MM.1S (cell line): ENCODE measurements around the gene METTL22.

Experiments
- EZH2 ChIP-seq: fragments of 300-600 bp; sonication (generic); optimal IDR thresholded peaks from 2 replicates; pipeline ENCODE3; 2017; ENCODE audit warnings: low read depth, mild to moderate bottlenecking, antibody characterized with exemption, low read length, mixed read lengths
- TF ChIP-seq, protein P1 (sequence below): fragments of 300-600 bp; sonication (generic); IDR thresholded peaks from 2 replicates; pipeline ENCODE4 v1.5.1; 2016; ENCODE audit warnings: antibody characterized with exemption, low read length, mixed read lengths

DNA sequence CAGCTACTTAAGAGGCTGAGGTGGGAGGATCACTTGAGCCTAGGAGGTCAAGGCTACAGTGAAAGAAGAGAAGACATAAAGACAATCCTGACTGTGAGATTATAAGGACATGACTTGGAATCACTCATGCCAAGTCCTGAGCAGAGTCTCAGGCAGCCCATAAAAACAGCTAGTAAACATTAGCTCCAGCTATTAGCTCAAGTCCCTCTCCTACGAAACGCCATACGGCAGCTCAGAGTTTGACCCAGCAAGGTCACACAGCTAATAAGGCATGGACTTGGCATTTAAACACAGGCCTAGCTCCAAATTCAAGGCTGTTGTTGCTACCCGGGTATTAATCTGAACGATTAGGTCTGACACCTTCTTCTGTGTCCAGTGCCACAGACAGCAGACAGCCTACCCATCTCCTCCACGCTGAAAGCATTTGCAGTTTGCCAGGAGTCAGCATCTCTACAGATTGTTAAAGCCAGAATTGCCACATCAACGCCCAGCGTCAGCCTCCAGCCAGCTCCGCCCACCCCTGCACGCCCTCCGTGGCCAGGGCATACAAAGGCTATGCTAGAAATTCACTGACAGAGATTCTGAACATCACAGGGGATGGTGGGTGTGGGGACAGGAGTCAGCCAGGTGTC, 21.2 kb upstream of the METTL22 start:
- TF ChIP-seq, protein P1, sequence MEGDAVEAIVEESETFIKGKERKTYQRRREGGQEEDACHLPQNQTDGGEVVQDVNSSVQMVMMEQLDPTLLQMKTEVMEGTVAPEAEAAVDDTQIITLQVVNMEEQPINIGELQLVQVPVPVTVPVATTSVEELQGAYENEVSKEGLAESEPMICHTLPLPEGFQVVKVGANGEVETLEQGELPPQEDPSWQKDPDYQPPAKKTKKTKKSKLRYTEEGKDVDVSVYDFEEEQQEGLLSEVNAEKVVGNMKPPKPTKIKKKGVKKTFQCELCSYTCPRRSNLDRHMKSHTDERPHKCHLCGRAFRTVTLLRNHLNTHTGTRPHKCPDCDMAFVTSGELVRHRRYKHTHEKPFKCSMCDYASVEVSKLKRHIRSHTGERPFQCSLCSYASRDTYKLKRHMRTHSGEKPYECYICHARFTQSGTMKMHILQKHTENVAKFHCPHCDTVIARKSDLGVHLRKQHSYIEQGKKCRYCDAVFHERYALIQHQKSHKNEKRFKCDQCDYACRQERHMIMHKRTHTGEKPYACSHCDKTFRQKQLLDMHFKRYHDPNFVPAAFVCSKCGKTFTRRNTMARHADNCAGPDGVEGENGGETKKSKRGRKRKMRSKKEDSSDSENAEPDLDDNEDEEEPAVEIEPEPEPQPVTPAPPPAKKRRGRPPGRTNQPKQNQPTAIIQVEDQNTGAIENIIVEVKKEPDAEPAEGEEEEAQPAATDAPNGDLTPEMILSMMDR: no peak
- TF ChIP-seq EZH2: no peak
